Measurements from ENCODE around the gene CNGA1. TPM values are rescaled to one million over a fixed set of nuclear protein-coding genes. Genes with fewer than 3 reads are reported as not detected.

Gene CNGA1
- total RNA-seq, result not detected

DNA sequence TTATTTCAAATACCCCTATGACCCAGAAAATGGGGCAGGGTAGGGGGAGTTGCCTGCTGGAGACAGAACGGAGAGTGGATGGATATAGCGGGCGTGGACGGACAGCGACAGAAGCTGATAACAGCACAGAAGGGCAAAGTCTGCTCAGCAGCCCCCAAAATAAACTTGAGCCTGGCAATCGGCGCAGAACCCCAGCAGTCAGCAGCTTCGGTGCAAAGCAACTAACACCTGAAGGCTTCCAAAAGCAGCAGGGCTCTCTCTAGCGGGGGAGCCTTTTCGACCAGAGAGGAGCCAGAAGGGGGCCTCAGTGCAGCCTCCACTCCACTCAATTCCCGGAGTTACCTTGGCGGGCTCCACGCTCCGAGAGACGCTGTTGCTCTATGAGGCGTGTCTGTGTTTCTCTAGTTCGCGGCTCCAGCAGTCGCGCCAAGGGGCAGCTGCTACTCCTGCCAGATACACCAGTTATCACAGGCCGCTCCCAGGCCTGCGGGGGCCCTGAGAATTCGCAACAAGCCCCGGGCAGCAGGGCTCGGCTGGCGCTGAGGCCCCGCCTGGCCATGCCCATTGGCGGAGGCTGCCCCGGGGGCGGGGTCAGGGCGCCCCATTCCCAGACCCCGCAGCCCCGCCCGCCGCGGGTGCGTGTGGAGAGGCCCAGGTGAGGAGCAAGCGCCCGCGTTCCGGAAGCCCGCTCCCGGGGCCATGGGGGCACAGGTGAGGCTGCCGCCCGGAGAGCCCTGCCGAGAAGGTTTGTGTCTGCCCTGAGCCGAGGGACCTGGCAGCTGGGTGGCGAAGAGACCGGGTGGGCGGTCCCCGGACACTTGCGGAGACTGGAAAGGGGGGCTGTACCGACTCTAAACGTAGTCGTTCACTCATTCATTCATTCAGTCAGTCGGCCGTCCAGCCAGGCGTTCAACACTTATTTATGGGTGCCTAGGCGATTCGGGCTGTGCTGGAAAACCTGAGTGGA is at the start of gene CNGA1, which contains the start of gene NIPAL1:
TSS of gene CNGA1 (minus strand) at position 541 of the 967 bp plus-strand sequence. CDS start 63,992 bp downstream, outside the sequence.
TSS of gene NIPAL1 (plus strand) at position 632 of the 967 bp plus-strand sequence. CDS start at position 700, 68 bp downstream.

DNA sequence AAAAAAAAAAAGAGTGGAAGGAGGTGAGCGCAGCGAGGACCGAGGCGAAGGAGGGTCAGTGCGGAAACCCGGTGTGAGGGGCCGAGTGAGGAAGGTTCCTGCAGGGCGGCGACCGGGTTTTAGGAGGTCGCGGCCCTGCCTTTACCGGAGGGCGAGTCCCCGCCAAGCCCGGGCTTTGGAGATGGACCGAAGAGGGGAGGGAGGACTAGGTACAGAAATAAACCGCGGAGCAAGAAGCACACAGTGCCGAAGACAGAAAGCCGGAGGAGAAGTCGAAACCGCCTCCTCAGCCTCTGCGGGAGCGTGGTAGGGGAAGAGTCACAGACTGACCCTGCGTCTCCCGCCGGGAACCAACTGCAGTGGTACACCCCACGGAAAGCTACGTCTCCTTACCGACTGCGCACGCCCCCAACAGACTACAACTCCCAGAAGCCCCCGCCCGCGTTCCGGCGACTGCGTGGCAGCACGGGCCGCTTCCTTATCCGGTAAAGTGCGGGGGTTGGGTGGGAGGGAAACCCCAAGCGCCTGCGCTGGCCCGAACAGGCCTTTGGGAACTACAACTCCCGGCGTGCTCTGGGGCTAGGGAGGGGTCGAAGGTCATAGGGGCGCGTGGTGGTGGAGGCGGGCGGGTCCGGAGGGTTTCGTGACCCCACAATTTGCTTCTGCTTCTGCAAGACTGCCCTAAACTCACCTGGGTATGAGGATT is 102.1 kb downstream of the CNGA1 start, which contains the start of gene NFXL1:
TSS of gene NFXL1 (minus strand) at position 364 of the 706 bp plus-strand sequence. CDS start 380 bp downstream, outside the sequence.

Other genes with a start within 250 kb of the CNGA1 start
- 0.31 TPM for gene CORIN, start 178.6 kb downstream of the CNGA1 start, total RNA-seq
- 26.0 TPM for gene NFXL1, start 102.1 kb downstream of the CNGA1 start, total RNA-seq
- gene NIPAL1, start 91 bp upstream of the CNGA1 start, total RNA-seq, result 1.3 TPM
- gene TXK, start 117.6 kb upstream of the CNGA1 start, total RNA-seq, result 2.8 TPM